GM10248 (cell line): Measurements from ENCODE around the gene PEX5L.

ENCODE experiments used
- CTCF ChIA-PET: fragments of 300-600 bp; sonication (Branson Sonifier 250); formaldehyde crosslinking; extraction: SDS; loops from one replicate; lab custom pipeline; 2021; ENCODE audit warnings: antibody characterized with exemption; lab: Yijun Ruan, JAX
- POLR2A ChIA-PET: fragments of 350-650 bp; sonication (Branson Sonifier 250); formaldehyde crosslinking; extraction: SDS; loops from one replicate; lab custom pipeline; 2020; ENCODE audit warnings: antibody characterized with exemption; lab: Yijun Ruan, JAX
- DNase-seq: peaks from one replicate; pipeline ENCODE4 v3.0.0; 2012; ENCODE audit errors: extremely low spot score
- TF ChIP-seq, protein P1 (sequence below): IDR thresholded peaks from 2 replicates; pipeline ENCODE4 v1.5.1; 2012; ENCODE audit warnings: mild to moderate bottlenecking, low read depth; ENCODE audit errors: extremely low read depth, missing control alignments, control extremely low read depth

PEX5L gene

DNA sequence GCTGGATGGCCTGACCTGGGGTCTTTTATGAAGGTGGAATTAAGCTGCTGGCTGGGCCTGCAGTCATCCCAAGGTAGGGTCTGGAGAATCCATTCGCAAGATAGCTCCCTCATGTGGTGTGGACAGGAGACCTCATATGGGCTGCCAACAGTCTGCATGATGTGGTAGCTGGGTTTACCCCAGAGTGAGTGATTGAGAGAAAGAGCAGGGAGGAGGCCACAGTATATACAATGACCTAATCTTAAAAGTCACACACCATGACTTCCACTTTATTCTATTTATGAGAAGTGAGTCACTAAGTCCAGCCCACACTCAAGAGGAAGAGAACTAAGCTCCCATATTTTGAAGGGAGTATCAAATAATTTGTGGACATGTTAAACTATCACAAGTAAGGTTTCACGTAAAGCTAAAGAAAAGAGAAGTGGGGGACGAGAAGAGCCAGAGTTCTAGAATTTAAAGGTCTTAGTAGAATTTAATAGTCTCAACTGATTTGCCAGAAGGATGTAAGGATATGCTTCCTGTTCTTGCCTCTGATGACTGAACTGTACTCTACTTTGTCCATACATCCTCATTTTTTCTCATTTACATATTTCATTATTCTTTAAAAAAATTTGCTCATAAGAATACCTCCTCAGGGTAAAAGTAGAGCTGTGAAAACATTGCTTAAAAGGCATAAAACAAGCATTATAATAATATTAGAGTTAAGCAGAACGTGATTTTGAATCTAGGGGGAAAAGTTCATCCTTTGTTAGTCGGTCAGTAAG lies 184.4 kb downstream of the PEX5L start:
- ChIA-PET POLR2A (interaction anchor here (1.7 kb wide), 1 partner anchor 8 kb away, joined by 4 read pairs; no protein-coding TSS in a partner anchor), CTCF (interaction anchor here (0.7 to 3.8 kb wide), 21 partner anchors 9 to 206 kb away, joined by 3 to 22 read pairs (median 4); no protein-coding TSS in a partner anchor)
- peak; percentile 37 for DNase-seq
- TF ChIP-seq, protein P1, sequence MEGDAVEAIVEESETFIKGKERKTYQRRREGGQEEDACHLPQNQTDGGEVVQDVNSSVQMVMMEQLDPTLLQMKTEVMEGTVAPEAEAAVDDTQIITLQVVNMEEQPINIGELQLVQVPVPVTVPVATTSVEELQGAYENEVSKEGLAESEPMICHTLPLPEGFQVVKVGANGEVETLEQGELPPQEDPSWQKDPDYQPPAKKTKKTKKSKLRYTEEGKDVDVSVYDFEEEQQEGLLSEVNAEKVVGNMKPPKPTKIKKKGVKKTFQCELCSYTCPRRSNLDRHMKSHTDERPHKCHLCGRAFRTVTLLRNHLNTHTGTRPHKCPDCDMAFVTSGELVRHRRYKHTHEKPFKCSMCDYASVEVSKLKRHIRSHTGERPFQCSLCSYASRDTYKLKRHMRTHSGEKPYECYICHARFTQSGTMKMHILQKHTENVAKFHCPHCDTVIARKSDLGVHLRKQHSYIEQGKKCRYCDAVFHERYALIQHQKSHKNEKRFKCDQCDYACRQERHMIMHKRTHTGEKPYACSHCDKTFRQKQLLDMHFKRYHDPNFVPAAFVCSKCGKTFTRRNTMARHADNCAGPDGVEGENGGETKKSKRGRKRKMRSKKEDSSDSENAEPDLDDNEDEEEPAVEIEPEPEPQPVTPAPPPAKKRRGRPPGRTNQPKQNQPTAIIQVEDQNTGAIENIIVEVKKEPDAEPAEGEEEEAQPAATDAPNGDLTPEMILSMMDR: peak; percentile 20

DNA sequence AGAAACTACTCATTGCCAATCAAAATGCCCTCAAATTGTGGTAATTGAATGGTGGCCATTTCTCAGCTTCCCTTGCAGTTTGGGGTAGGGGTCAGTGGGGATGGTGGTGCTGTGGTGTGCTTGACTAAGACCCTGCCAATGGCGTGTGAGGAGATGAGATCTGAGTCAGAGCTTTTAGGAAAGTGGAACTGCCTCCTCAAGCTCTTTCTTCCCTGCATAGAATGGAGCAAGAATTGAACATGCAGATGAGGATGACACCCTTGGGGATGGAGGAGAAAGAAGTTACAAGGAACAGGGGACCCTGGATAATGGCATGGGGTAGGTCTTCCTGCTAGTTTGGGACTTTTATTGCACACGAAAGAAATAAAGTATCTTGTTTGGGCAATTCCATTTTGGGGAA lies 188.0 kb downstream of the PEX5L start:
- TF ChIP-seq, protein P1: no peak
- DNase-seq: no peak
- ChIA-PET POLR2A (no interaction called here), CTCF (interaction anchor here (1.2 to 1.9 kb wide), 2 partner anchors 9 to 80 kb away, joined by 3 to 4 read pairs; no protein-coding TSS in a partner anchor)

DNA sequence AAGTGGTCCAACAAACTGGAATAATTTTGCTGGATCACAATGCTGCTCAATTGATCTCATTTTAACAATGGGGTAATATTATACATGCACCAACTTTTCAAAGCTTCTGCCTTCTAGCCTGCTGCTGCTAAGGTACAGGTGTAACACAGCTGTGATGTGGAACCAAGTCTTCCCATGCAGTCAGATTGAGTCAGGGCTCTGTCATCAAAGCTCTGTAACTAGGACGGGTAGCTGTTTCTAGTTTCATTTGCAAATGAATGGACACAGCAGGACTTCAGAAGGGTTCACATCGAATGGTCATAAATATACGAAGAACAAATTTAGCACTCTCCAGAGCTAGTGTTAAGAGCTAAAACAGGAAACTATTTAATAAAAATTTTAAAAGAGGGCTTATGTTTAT lies 194.7 kb downstream of the PEX5L start:
- ChIA-PET CTCF (interaction anchor here (0.9 kb wide), 1 partner anchor 86 kb away, joined by 3 read pairs; no protein-coding TSS in a partner anchor), POLR2A (no interaction called here)

DNA sequence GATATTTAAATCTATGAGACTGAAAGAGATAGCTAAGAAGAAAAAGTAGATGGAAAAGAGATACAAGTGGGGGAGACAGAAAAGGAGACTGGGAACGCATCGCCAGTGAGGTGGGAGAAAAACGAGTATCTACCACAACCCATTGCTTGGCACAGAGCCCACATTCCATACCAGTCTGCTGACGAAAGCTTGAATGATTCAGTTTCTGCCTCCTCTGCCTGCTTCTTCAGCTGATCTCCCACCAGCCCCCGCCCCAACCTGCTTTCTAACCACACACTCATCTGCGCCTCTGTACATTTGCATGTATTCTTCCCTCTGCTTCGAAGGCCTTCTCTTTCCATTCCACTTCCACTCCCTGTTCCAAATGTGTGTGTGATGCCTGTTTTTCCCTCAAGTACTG lies 195.8 kb downstream of the PEX5L start:
- DNase-seq: no peak
- TF ChIP-seq, protein P1: no peak
- ChIA-PET POLR2A (no interaction called here), CTCF (interaction anchor here (0.9 to 1.3 kb wide), 2 partner anchors 9 to 42 kb away, joined by 3 read pairs; no protein-coding TSS in a partner anchor)

More for the DNA sequence above, 194.7 kb downstream of the PEX5L start:
- no peak for DNase-seq
- TF ChIP-seq, protein P1: no peak

DNA sequence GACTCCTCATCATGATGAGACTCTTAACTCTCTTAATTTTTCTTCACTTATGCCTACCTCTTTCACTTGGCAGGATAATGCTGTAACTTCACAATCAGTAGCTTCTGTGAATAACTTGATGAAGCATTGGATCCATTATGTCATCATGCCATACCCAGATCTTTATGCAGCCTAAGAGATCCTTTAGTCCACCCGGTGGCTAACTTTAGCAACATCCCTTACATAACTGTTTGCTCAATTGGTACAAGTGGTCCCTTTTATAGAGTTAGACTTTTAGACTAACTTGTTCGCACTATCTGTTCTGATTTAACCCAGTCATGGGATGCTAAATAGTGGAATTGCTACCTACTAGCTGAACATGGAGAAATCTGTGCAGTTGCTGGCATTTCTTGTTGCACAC lies 199.4 kb downstream of the PEX5L start:
- CTCF ChIA-PET: interaction anchor here (1.5 to 1.6 kb wide), 2 partner anchors 14 to 188 kb away, joined by 5 read pairs; no protein-coding TSS in a partner anchor
- TF ChIP-seq, protein P1: no peak
- DNase-seq: no peak
- POLR2A ChIA-PET: no interaction called here

DNA sequence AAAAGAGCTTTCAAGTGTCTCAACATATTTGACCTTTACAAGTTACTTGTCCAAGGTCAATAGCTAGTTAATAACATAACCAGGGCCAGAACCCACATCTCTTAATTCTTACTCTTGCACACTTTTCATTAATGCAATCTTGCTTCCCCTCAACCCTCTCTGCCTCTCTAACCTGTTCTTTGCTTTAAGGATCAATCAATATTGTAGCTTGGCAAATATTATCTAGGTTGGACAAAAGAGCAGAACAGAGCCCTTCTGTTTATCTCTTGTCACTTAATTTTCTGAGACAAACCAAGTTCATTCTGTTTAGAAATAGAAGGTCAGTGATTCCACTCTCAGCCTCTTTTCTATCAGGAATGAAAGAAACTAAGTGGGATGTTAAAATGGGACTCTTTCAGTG lies 203.4 kb downstream of the PEX5L start:
- no peak for DNase-seq
- ChIA-PET CTCF (interaction anchor here (0.7 to 1.3 kb wide), 4 partner anchors 9 to 22 kb away, joined by 3 to 4 read pairs (median 3); no protein-coding TSS in a partner anchor), POLR2A (no interaction called here)
- TF ChIP-seq, protein P1: no peak
